Hepatocyte (in vitro differentiated cells): ENCODE results near the gene ZNF724. TPM values are rescaled to one million over a fixed set of nuclear protein-coding genes. Genes with fewer than 3 reads are reported as not detected.

Source experiments
- DNase-seq: peaks from one replicate; pipeline ENCODE4 v3.0.0-alpha.2; 2016; ENCODE audit warnings: low spot score
- H2AFZ ChIP-seq: fragments of 200-600 bp; sonication (generic); 2 replicates; pipeline ENCODE4 v1.6.0; 2016; ENCODE audit warnings: antibody characterized with exemption, mild to moderate bottlenecking
- H3K27ac ChIP-seq: fragments of 200-600 bp; sonication (generic); 2 replicates; pipeline ENCODE4 v1.5.1; 2016; ENCODE audit warnings: mild to moderate bottlenecking
- H3K27me3 ChIP-seq: fragments of 200-600 bp; sonication (generic); 2 replicates; pipeline ENCODE4 v1.6.1; 2016
- H3K36me3 ChIP-seq: fragments of 200-600 bp; sonication (generic); replicated peaks from 2 replicates; pipeline ENCODE4 v1.5.1; 2016; ENCODE audit warnings: low read depth; ENCODE audit not compliant: insufficient read depth
- H3K4me1 ChIP-seq: fragments of 200-600 bp; sonication (generic); 2 replicates; pipeline ENCODE4 v1.5.1; 2016; ENCODE audit warnings: mild to moderate bottlenecking, moderate library complexity; ENCODE audit not compliant: insufficient read depth
- H3K4me2 ChIP-seq: fragments of 200-600 bp; sonication (generic); 2 replicates; pipeline ENCODE4 v1.6.0; 2016
- H3K4me3 ChIP-seq: fragments of 200-600 bp; sonication (generic); 2 replicates; pipeline ENCODE4 v1.5.1; 2016; ENCODE audit warnings: mild to moderate bottlenecking
- H3K79me2 ChIP-seq: fragments of 200-600 bp; sonication (generic); 2 replicates; pipeline ENCODE4 v1.6.0; 2017; ENCODE audit warnings: mild to moderate bottlenecking
- H3K9me2 ChIP-seq: fragments of 200-600 bp; sonication (generic); replicated peaks from 2 replicates; pipeline ENCODE4 v1.6.0; 2017; ENCODE audit warnings: mild to moderate bottlenecking; ENCODE audit not compliant: insufficient read depth
- H3K9me3 ChIP-seq: fragments of 200-600 bp; sonication (generic); 2 replicates; pipeline ENCODE4 v1.5.1; 2016; ENCODE audit warnings: low read depth, mild to moderate bottlenecking
- H4K20me1 ChIP-seq: fragments of 200-600 bp; sonication (generic); 2 replicates; pipeline ENCODE4 v1.6.0; 2016; ENCODE audit warnings: mild to moderate bottlenecking; ENCODE audit not compliant: insufficient read depth, poor library complexity, severe bottlenecking
- CTCF ChIP-seq: fragments of 200-600 bp; sonication (generic); IDR thresholded peaks from 2 replicates; pipeline ENCODE4 v1.5.1; 2016; ENCODE audit warnings: antibody characterized with exemption, mild to moderate bottlenecking; ENCODE audit not compliant: poor library complexity
- EZH2 ChIP-seq: fragments of 200-600 bp; sonication (generic); IDR thresholded peaks from 2 replicates; pipeline ENCODE4 v1.6.1; 2016; ENCODE audit warnings: antibody characterized with exemption, mild to moderate bottlenecking, borderline replicate concordance
- EZH2phosphoT487 ChIP-seq: fragments of 200-600 bp; sonication (generic); IDR thresholded peaks from one replicate; pipeline ENCODE4 v1.6.1; 2018; ENCODE audit warnings: antibody characterized with exemption, mild to moderate bottlenecking, low read depth, moderate library complexity; ENCODE audit not compliant: unreplicated experiment, severe bottlenecking
- WGBS: methylation state at CpG from one replicate; pipeline ENCODE4 v1.1.6; 2016; ENCODE audit warnings: low lambda C conversion rate; ENCODE audit errors: missing lambda C conversion rate; 5-methylcytosine and 5-hydroxymethylcytosine counted together
- polyA plus RNA-seq: library from polyadenylated mRNA; unstranded; fragments of >200 nt; fragmentation: Nextera tagmentation; extraction: Ambion mirVana; gene quantifications from 2 replicates; pipeline ENCODE4 v1.2.1, GENCODE V29; 2016
- small RNA-seq: library from RNA; depleted of rRNA; stranded (forward); fragments of <200 nt; gene quantifications from one replicate; pipeline ENCODE3, GENCODE V24; 2014
- total RNA-seq: library from RNA; depleted of rRNA; stranded (reverse); fragments of >200 nt; gene quantifications from 2 replicates; pipeline ENCODE4 v1.2.3, GENCODE V29; 2014

Gene ZNF724
- total and polyA plus RNA-seq, 2 experiments from 2014 or later, result 0.93 to 6.5 TPM

- WGBS, result 95% methylated on average over 37 of the region's 39 CpGs
- Histone ChIP-seq H2AFZ (no peak overlapping the region), H3K4me3 (no peak overlapping the region), H3K36me3 (no peaks in the 10 kb centered on the region), H3K79me2 (no peaks in the 10 kb centered on the region), H3K27me3 (no peaks in the 10 kb centered on the region), H3K9me2 (no peaks in the 10 kb centered on the region), H3K9me3 (peaks cover 4% of the 10 kb centered on the region), H3K27ac (no peak overlapping the region), H3K4me2 (no peak overlapping the region), H4K20me1 (no peaks in the 10 kb centered on the region), H3K4me1 (no peaks in the 10 kb centered on the region)
- no peak for DNase-seq
- TF ChIP-seq EZH2 (no peak), EZH2phosphoT487 (no peak), CTCF (no peak)
These were observed 46.3 kb downstream of the ZNF724 start for GRCh38 chr19:23203841-23204344.

GRCh38 chr19:23190341-23190740 lies 59.9 kb downstream of the ZNF724 start:
- no peak overlapping the region for H3K4me3 ChIP-seq

GRCh38 chr19:23183251-23183650 lies 66.9 kb downstream of the ZNF724 start:
- H3K4me2 ChIP-seq, result no peak overlapping the region
- H3K27ac ChIP-seq, result no peak overlapping the region
- no peaks in the 10 kb centered on the region for H3K27me3 ChIP-seq
- TF ChIP-seq CTCF (no peak), EZH2 (no peak), EZH2phosphoT487 (no peak)
- H3K36me3 ChIP-seq, result no peaks in the 10 kb centered on the region
- no peaks in the 10 kb centered on the region for H4K20me1 ChIP-seq
- DNase-seq, result no peak
- no peak overlapping the region for H3K4me3 ChIP-seq
- H3K4me1 ChIP-seq, result no peaks in the 10 kb centered on the region
- WGBS, result 79% methylated on average over 11 of the region's 11 CpGs
- H3K9me3 ChIP-seq, result no peaks in the 10 kb centered on the region
- no peaks in the 10 kb centered on the region for H3K9me2 ChIP-seq
- H3K79me2 ChIP-seq, result no peaks in the 10 kb centered on the region
- H2AFZ ChIP-seq, result no peak overlapping the region

More at GRCh38 chr19:23190341-23190740, 59.9 kb downstream of the ZNF724 start:
- H3K9me2 ChIP-seq, result no peaks in the 10 kb centered on the region
- H3K9me3 ChIP-seq, result no peaks in the 10 kb centered on the region
- H3K79me2 ChIP-seq, result no peaks in the 10 kb centered on the region
- no peak overlapping the region for H2AFZ ChIP-seq
- 90% methylated on average over 9 of the region's 9 CpGs for WGBS
- no peak for DNase-seq
- H3K4me1 ChIP-seq, result no peaks in the 10 kb centered on the region
- no peak overlapping the region for H3K4me2 ChIP-seq
- TF ChIP-seq EZH2phosphoT487, result no peak
- no peak for TF ChIP-seq EZH2
- TF ChIP-seq CTCF, result no peak
- no peaks in the 10 kb centered on the region for H3K27me3 ChIP-seq
- no peaks in the 10 kb centered on the region for H3K36me3 ChIP-seq
- no peak overlapping the region for H3K27ac ChIP-seq
- H4K20me1 ChIP-seq, result no peaks in the 10 kb centered on the region

Small RNA genes within 50 kb of the gene (small RNA-seq; reads per million reads assigned to genes)
- not detected for gene VN1R91P

Other genes with a start within 250 kb of the ZNF724 start
- not detected in 2 replicates for gene ZNF728, start 247.2 kb downstream of the ZNF724 start, total RNA-seq
- gene ZNF728, start 247.2 kb downstream of the ZNF724 start, polyA plus RNA-seq, result not detected in 2 replicates
- 3.3 and 3.4 TPM in 2 replicates for gene ZNF730, start 133.4 kb downstream of the ZNF724 start, total RNA-seq
- 1.5 and 2.1 TPM in 2 replicates for gene ZNF730, start 133.4 kb downstream of the ZNF724 start, polyA plus RNA-seq
- gene ZNF91, start 145.1 kb upstream of the ZNF724 start, total RNA-seq, result 68.3 and 84.0 TPM in 2 replicates
- 19.0 and 25.2 TPM in 2 replicates for gene ZNF91, start 145.1 kb upstream of the ZNF724 start, polyA plus RNA-seq